ENCODE measurements around the gene PEX3. TPM values are rescaled to one million over a fixed set of nuclear protein-coding genes. Genes with fewer than 3 reads are reported as not detected.

Gene PEX3
- total RNA-seq, 1 experiment from 2014 or later, result 12.9 TPM

- TF ChIP-seq, protein P1, sequence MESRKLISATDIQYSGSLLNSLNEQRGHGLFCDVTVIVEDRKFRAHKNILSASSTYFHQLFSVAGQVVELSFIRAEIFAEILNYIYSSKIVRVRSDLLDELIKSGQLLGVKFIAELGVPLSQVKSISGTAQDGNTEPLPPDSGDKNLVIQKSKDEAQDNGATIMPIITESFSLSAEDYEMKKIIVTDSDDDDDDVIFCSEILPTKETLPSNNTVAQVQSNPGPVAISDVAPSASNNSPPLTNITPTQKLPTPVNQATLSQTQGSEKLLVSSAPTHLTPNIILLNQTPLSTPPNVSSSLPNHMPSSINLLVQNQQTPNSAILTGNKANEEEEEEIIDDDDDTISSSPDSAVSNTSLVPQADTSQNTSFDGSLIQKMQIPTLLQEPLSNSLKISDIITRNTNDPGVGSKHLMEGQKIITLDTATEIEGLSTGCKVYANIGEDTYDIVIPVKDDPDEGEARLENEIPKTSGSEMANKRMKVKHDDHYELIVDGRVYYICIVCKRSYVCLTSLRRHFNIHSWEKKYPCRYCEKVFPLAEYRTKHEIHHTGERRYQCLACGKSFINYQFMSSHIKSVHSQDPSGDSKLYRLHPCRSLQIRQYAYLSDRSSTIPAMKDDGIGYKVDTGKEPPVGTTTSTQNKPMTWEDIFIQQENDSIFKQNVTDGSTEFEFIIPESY (IDR thresholded peaks at IDR 0.05; ENCODE audit: extremely low read depth, insufficient replicate concordance, low read length), result no peak
- peak; percentile 81 for TF ChIP-seq ELF1 (IDR thresholded peaks at IDR 0.05; ENCODE audit: borderline replicate concordance, low read depth)
- TF ChIP-seq FOSL1 (IDR thresholded peaks at IDR 0.05; ENCODE audit: low read depth), result no peak
Observed at GRCh38 chr6:143510991-143511891, 60.6 kb downstream of the PEX3 start, which contains the start of gene FUCA2 (continued).

DNA sequence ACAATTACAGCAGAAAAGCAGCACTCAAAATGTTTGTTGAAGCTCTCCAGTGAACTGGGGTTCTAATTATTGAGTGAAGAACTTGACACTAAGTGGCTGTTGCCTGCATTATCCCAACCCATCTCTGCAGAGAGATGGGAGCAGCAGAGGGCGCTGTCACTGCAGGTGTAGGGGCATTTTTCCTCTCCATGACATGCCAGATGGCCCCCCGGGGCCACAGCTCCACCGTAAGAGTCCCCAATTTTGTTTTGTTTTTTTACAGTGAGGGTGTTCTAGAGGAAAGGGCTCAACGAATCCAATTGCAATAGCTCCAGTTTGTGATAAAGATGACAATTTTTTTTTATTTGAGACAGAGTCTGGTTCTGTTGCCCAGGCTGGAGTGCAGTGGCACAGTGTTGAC is 62.8 kb downstream of the PEX3 start:
- CTCF ChIA-PET, result interaction anchor here (0.7 to 1.6 kb wide), 2 partner anchors 23 to 62 kb away, joined by 5 read pairs; no protein-coding TSS in a partner anchor
- H3K27me3 ChIP-seq (ENCODE audit: insufficient read depth, low read length), result no peaks in the 10 kb centered on the region
- peaks cover 2 to 30% of the 10 kb centered on the region in 2 experiments; a peak in 3 of 4 replicates for H3K4me1 ChIP-seq (ENCODE audit: control insufficient read depth in 1 of 2, insufficient read depth in 2 of 2, low read length in 2 of 2)
- peaks cover 0 to 2% of the 10 kb centered on the region in 2 experiments; a peak in 2 of 4 replicates for H3K36me3 ChIP-seq (ENCODE audit: control insufficient read depth in 1 of 2, insufficient read depth in 2 of 2, low read length in 2 of 2)
- RAD21 ChIA-PET (ENCODE audit: low non-redundant PET in 1 of 2, low total read pairs in 2 of 2, uncharacterized antibody in 2 of 2, unreplicated experiment in 2 of 2), result interaction anchor here in 1 of 2 experiments (0.8 kb wide), 1 partner anchor 500 kb away, joined by 3 read pairs; no protein-coding TSS in a partner anchor
- H3K79me2 ChIP-seq (ENCODE audit: insufficient read depth, low read length), result peaks cover 29% of the 10 kb centered on the region
- TF ChIP-seq SRF (IDR thresholded peaks at IDR 0.05; ENCODE audit: low read depth), result no peak
- no peak for TF ChIP-seq FOSL1 (IDR thresholded peaks at IDR 0.05; ENCODE audit: low read depth)
- TF ChIP-seq ATF3 (IDR thresholded peaks at IDR 0.05), result no peak
- TF ChIP-seq ELF1 (IDR thresholded peaks at IDR 0.05; ENCODE audit: borderline replicate concordance, low read depth), result no peak
- TF ChIP-seq ZFX (IDR thresholded peaks at IDR 0.05), result no peak
- TF ChIP-seq SP1 (IDR thresholded peaks at IDR 0.05; ENCODE audit: low read depth), result no peak
- TF ChIP-seq, protein P2, sequence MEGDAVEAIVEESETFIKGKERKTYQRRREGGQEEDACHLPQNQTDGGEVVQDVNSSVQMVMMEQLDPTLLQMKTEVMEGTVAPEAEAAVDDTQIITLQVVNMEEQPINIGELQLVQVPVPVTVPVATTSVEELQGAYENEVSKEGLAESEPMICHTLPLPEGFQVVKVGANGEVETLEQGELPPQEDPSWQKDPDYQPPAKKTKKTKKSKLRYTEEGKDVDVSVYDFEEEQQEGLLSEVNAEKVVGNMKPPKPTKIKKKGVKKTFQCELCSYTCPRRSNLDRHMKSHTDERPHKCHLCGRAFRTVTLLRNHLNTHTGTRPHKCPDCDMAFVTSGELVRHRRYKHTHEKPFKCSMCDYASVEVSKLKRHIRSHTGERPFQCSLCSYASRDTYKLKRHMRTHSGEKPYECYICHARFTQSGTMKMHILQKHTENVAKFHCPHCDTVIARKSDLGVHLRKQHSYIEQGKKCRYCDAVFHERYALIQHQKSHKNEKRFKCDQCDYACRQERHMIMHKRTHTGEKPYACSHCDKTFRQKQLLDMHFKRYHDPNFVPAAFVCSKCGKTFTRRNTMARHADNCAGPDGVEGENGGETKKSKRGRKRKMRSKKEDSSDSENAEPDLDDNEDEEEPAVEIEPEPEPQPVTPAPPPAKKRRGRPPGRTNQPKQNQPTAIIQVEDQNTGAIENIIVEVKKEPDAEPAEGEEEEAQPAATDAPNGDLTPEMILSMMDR (IDR thresholded peaks at IDR 0.05 in 2 of 3, conservative IDR thresholded peaks at IDR 0.05 in 1 of 3; ENCODE audit: borderline replicate concordance in 1 of 3, insufficient read depth in 1 of 3, low read depth in 2 of 3, low read length in 2 of 3), result peak; percentile 41 to 86 (median 81); a peak in 5 of 6 replicates
- no peak for TF ChIP-seq CEBPB (IDR thresholded peaks at IDR 0.05; ENCODE audit: low read depth)
- TF ChIP-seq, protein P1 (IDR thresholded peaks at IDR 0.05; ENCODE audit: extremely low read depth, insufficient replicate concordance, low read length), result no peak
- no peak for TF ChIP-seq YY1 (IDR thresholded peaks at IDR 0.05; ENCODE audit: extremely low read depth, insufficient replicate concordance, low read depth, low read length)
- peak; percentile 64 for TF ChIP-seq RAD21 (IDR thresholded peaks at IDR 0.05; ENCODE audit: low read depth)
- TF ChIP-seq EZH2phosphoT487 (IDR thresholded peaks at IDR 0.05; ENCODE audit: borderline replicate concordance), result no peak
- no peak for TF ChIP-seq JUND (IDR thresholded peaks at IDR 0.05)
- no peak for TF ChIP-seq POLR2A (IDR thresholded peaks at IDR 0.05; ENCODE audit: borderline replicate concordance, extremely low read depth, insufficient read depth, insufficient read length)
- H2AFZ ChIP-seq (ENCODE audit: low read depth, low read length, poor library complexity, severe bottlenecking), result no peak overlapping the region
- H3K27ac ChIP-seq (ENCODE audit: low read depth, low read length), result no peak overlapping the region
- no peaks in the 10 kb centered on the region for H3K9me3 ChIP-seq (ENCODE audit: control insufficient read depth in 1 of 2, insufficient read depth in 1 of 2, low read depth in 1 of 2, low read length in 2 of 2)
- H3K9ac ChIP-seq (ENCODE audit: low read length), result no peak overlapping the region
- no peaks in the 10 kb centered on the region for H4K20me1 ChIP-seq (ENCODE audit: insufficient read depth)
- no peak overlapping the region for H3K4me3 ChIP-seq (replicated peaks in 1 of 2; ENCODE audit: low read depth in 1 of 2, low read length in 2 of 2)
- ATAC-seq (peak; percentile 26; the same call in 1 of the 2 replicates), DNase-seq (ENCODE audit: low read depth, low spot score) (no peak)
- no peaks in the 10 kb centered on the region for H3K9me2 ChIP-seq (ENCODE audit: insufficient read depth)
- no peak overlapping the region for H3K4me2 ChIP-seq (ENCODE audit: low read length)
- intact Hi-C loops (cut with micrococcal nuclease), result loop anchor here (1.0 kb wide), 1 partner anchor 500 kb away; no protein-coding TSS in a partner anchor
- POLR2A ChIA-PET, result no interaction called here
- BruUV-seq (replicated peaks), result no TSS peak

Measured in HCT116 (cell line).